Peyer's patch (tissue), 4 donors: ENCODE results near the gene ARHGEF25. TPM values are rescaled to one million over a fixed set of nuclear protein-coding genes. Genes with fewer than 3 reads are reported as not detected.

Source experiments
- DNase-seq, 3 donors: peaks; one replicate each; pipeline ENCODE4 v3.0.0-alpha.2; 2017 to 2019
- H3K27ac ChIP-seq, 4 donors: fragments of 200-600 bp; sonication (generic); one replicate each; pipeline ENCODE4 v1.5.1; 2016 to 2019
- H3K27me3 ChIP-seq, 2 donors: fragments of 200-600 bp; sonication (generic); one replicate each; pipeline ENCODE4 v1.5.1; 2019
- H3K36me3 ChIP-seq, 3 donors: fragments of 200-600 bp; sonication (generic); one replicate each; pipeline ENCODE4 v1.5.1; 2016 to 2019
- H3K4me1 ChIP-seq, 4 donors: fragments of 200-600 bp; sonication (generic); one replicate each; pipeline ENCODE4 v1.5.1; 2016 to 2019
- H3K4me3 ChIP-seq, 4 donors: fragments of 200-600 bp; sonication (generic); 1 replicate in 3 of 4; 2 replicates in 1 of 4; pipeline ENCODE4 v1.5.1; 2016 to 2019; ENCODE audit warnings: mild to moderate bottlenecking in 1 of 4
- H3K9me3 ChIP-seq, 4 donors: fragments of 200-600 bp; sonication (generic); one replicate each; pipeline ENCODE4 v1.5.1; 2016 to 2019; ENCODE audit warnings: mild to moderate bottlenecking in 1 of 4
- CTCF ChIP-seq, 6 experiments: fragments of 450-650 bp in 4 of 6; fragments of 200-600 bp in 2 of 6; sonication (generic) in 1 of 6; IDR thresholded peaks; one replicate each; pipeline ENCODE4 v1.5.1; 2017 to 2019; ENCODE audit warnings: antibody characterized with exemption in 6 of 6, mild to moderate bottlenecking in 3 of 6, moderate library complexity in 1 of 6
- POLR2A ChIP-seq, 2 donors: fragments of 450-650 bp; IDR thresholded peaks; one replicate each; pipeline ENCODE4 v1.5.1; 2017; ENCODE audit warnings: antibody characterized with exemption in 2 of 2, mild to moderate bottlenecking in 2 of 2, moderate library complexity in 2 of 2
- total RNA-seq, 4 donors: library from RNA; depleted of rRNA; stranded (reverse); fragments of >200 nt; gene quantifications; one replicate each; pipeline ENCODE4 v1.1.0, GENCODE V29; 2016

ARHGEF25 gene
- total RNA-seq, 4 donors from 2014 or later: 5.1 to 44.6 (median 8.7) TPM

GRCh38 chr12:57579011-57579410 lies 32.2 kb upstream of the ARHGEF25 start:
- DNase-seq: no peak
- TF ChIP-seq POLR2A (IDR thresholded peaks at IDR 0.05) (no peak), CTCF (IDR thresholded peaks at IDR 0.05) (no peak)
- Histone ChIP-seq H3K36me3 (no peaks in the 10 kb centered on the region), H3K27me3 (no peaks in the 10 kb centered on the region), H3K4me3 (no peak overlapping the region), H3K9me3 (no peaks in the 10 kb centered on the region), H3K4me1 (no peaks in the 10 kb centered on the region), H3K27ac (no peak overlapping the region)

- Histone ChIP-seq H3K4me1 (no peaks in the 10 kb centered on the region), H3K27me3 (no peaks in the 10 kb centered on the region), H3K27ac (no peak overlapping the region), H3K4me3 (no peak overlapping the region), H3K36me3 (no peaks in the 10 kb centered on the region), H3K9me3 (no peaks in the 10 kb centered on the region)
- no peak for DNase-seq
- TF ChIP-seq CTCF (IDR thresholded peaks at IDR 0.05): no peak
- TF ChIP-seq POLR2A (IDR thresholded peaks at IDR 0.05): no peak
Measured at GRCh38 chr12:57579677-57580465, 31.4 kb upstream of the ARHGEF25 start.

- TF ChIP-seq CTCF (IDR thresholded peaks at IDR 0.05) (no peak), POLR2A (IDR thresholded peaks at IDR 0.05) (no peak)
- Histone ChIP-seq H3K27me3 (no peaks in the 10 kb centered on the region), H3K4me1 (no peaks in the 10 kb centered on the region), H3K9me3 (no peaks in the 10 kb centered on the region), H3K36me3 (no peaks in the 10 kb centered on the region), H3K4me3 (no peak overlapping the region), H3K27ac (no peak overlapping the region)
- no peak for DNase-seq
Measured at GRCh38 chr12:57580466-57580795, 30.8 kb upstream of the ARHGEF25 start.

- Histone ChIP-seq H3K27ac (no peak overlapping the region), H3K36me3 (no peaks in the 10 kb centered on the region), H3K9me3 (no peaks in the 10 kb centered on the region), H3K4me3 (no peak overlapping the region), H3K27me3 (no peaks in the 10 kb centered on the region), H3K4me1 (no peaks in the 10 kb centered on the region)
- TF ChIP-seq CTCF (IDR thresholded peaks at IDR 0.05) (no peak), POLR2A (IDR thresholded peaks at IDR 0.05) (no peak)
- no peak for DNase-seq
Measured at GRCh38 chr12:57581802-57582201, 29.4 kb upstream of the ARHGEF25 start.

- Histone ChIP-seq H3K27me3 (no peaks in the 10 kb centered on the region), H3K4me1 (no peaks in the 10 kb centered on the region), H3K9me3 (no peaks in the 10 kb centered on the region), H3K36me3 (no peaks in the 10 kb centered on the region), H3K4me3 (no peak overlapping the region), H3K27ac (no peak overlapping the region)
- TF ChIP-seq POLR2A (IDR thresholded peaks at IDR 0.05) (no peak), CTCF (IDR thresholded peaks at IDR 0.05) (no peak)
- DNase-seq: no peak
Measured at GRCh38 chr12:57582440-57582839, 28.8 kb upstream of the ARHGEF25 start.
